A172 (cell line): ENCODE measurements around the gene HUS1. TPM values are rescaled to one million over a fixed set of nuclear protein-coding genes. Genes with fewer than 3 reads are reported as not detected.
"Not testable (repeated sequence)": the region's sequence is repeated elsewhere in the genome, so short reads cannot be mapped to it uniquely, and the experiment has no call there.

Source experiments
- DNase-seq: peaks from one replicate; pipeline ENCODE4 v3.0.0-alpha.2; 2015; ENCODE audit warnings: low spot score
- total RNA-seq: library from RNA; depleted of rRNA; stranded (reverse); fragments of >200 nt; shearing (Covaris generic); gene quantifications from 2 replicates; pipeline ENCODE4 v1.2.3, GENCODE V29; 2014

HUS1 gene
- total RNA-seq, 1 experiment from 2014 or later, result 67.9 TPM

- no peak for DNase-seq
Measured at GRCh38 chr7:47944536-47945260, 34.7 kb downstream of the HUS1 start.

- no peak for DNase-seq
Measured at GRCh38 chr7:47943676-47944474, 35.5 kb downstream of the HUS1 start.

- not testable (repeated sequence) for DNase-seq
Measured at GRCh38 chr7:47942651-47943050, 36.8 kb downstream of the HUS1 start.

GRCh38 chr7:47942132-47942531, 37.3 kb downstream of the HUS1 start:
- DNase-seq, result no peak

GRCh38 chr7:47941136-47941844, 38.1 kb downstream of the HUS1 start:
- peak; percentile 79 for DNase-seq

GRCh38 chr7:47940088-47941013, 39.1 kb downstream of the HUS1 start:
- peak; percentile 29 for DNase-seq

- no peak for DNase-seq
Measured at GRCh38 chr7:47939425-47940036, 39.9 kb downstream of the HUS1 start.

- DNase-seq, result no peak
Measured at GRCh38 chr7:47938574-47939165, 40.7 kb downstream of the HUS1 start.

- DNase-seq, result no peak
Measured at GRCh38 chr7:47937711-47938573, 41.5 kb downstream of the HUS1 start.

GRCh38 chr7:47937065-47937687, 42.2 kb downstream of the HUS1 start:
- DNase-seq, result no peak

- no peak for DNase-seq
Measured at GRCh38 chr7:47936323-47936722, 43.1 kb downstream of the HUS1 start.

- no peak for DNase-seq
Measured at GRCh38 chr7:47935336-47935735, 44.1 kb downstream of the HUS1 start.

- DNase-seq, result no peak
Measured at GRCh38 chr7:47934831-47935230, 44.6 kb downstream of the HUS1 start.

- DNase-seq, result no peak
Measured at GRCh38 chr7:47933215-47933614, 46.2 kb downstream of the HUS1 start.

- DNase-seq, result no peak
Measured at GRCh38 chr7:47932466-47933037, 46.9 kb downstream of the HUS1 start.

GRCh38 chr7:47932016-47932415, 47.4 kb downstream of the HUS1 start:
- DNase-seq, result peak; percentile 48

- no peak for DNase-seq
Measured at GRCh38 chr7:47931005-47932004, 48.1 kb downstream of the HUS1 start.
